Esophagus muscularis mucosa (tissue), 3 donors: ENCODE data around the gene MKRN2OS.

Experiments used
- CTCF ChIP-seq, 3 experiments: fragments of 200-600 bp in 2 of 3; fragments of 450-650 bp in 1 of 3; sonication (generic) in 2 of 3; IDR thresholded peaks; one replicate each; pipeline ENCODE4 v1.5.1; 2017 to 2019; ENCODE audit warnings: antibody characterized with exemption in 3 of 3, mild to moderate bottlenecking in 2 of 3, moderate library complexity in 1 of 3
- POLR2A ChIP-seq: fragments of 450-650 bp; IDR thresholded peaks from one replicate; pipeline ENCODE4 v1.6.1; 2017; ENCODE audit warnings: antibody characterized with exemption, moderate library complexity, mild to moderate bottlenecking, low read depth

DNA sequence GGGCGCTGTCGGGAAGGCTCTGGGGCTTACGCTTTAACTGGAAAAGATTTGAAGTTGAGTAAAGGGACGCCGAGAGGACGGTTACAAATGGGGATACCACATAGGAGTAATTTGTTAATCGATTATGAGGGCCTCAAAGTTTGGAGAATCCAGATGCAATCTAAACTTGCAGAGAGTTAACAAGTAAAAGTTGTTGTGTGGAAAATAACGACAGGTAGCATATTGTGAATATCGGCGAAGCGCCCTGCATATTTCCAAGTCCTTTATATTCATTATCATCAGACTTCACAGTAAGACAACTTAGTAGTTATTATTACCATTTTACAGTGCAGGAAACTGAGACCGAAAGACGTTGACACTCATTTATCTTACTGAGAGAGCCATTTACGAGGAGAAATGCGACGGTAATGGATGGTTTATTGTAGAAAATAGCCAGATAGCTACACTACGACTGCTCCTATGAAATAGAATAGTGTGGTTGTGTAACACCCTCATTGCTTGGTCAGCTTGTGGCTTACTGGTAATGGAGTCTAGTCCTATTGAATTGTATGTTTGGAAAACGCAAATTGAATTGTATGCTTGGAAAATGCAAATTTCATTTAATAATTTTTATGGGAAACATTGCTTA, 12.3 kb upstream of the MKRN2OS start:
- TF ChIP-seq CTCF (IDR thresholded peaks at IDR 0.05) (no peak), POLR2A (no peak)
